Cardiac fibroblast (primary cell): Measurements from ENCODE around the gene DTD1.

Source experiments
- DNase-seq, 2 donors: peaks; one replicate each; pipeline versions ENCODE4 v3.0.0 to v3.0.0-alpha.2; 2010; ENCODE audit warnings: low read depth in 2 of 2
- H3K4me3 ChIP-seq, 2 donors: replicated peaks in 1 of 2; 1 replicate in 1 of 2; 2 replicates in 1 of 2; pipeline ENCODE4 v1.5.1; 2011; ENCODE audit warnings: low read depth in 2 of 2, low read length in 2 of 2, mild to moderate bottlenecking in 2 of 2, moderate library complexity in 1 of 2
- TF ChIP-seq, protein P1 (sequence below): IDR thresholded peaks from one replicate; pipeline ENCODE4 v1.5.1; 2011; ENCODE audit warnings: low read depth, mild to moderate bottlenecking, low read length, inconsistent platforms

DTD1 gene

DNA sequence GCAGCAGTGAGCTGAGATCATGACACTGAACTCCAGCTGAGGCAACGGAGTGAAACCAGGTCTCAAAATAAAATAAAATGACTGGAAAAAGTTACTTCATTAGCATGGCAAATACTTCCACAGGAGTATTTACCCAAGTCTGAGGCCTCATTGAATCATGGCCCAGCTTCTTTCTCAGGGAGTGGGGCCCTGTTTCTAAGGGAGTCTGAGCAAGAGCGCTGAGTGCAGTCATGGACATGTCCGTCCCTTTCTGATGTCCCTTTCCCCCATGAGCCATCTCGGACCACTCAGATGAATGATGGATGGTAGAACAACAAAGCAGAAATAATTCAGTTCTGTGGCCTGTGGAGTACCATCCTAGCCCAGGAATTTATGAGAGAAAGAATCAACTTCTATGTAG, 7.8 kb upstream of the DTD1 start:
- TF ChIP-seq, protein P1, sequence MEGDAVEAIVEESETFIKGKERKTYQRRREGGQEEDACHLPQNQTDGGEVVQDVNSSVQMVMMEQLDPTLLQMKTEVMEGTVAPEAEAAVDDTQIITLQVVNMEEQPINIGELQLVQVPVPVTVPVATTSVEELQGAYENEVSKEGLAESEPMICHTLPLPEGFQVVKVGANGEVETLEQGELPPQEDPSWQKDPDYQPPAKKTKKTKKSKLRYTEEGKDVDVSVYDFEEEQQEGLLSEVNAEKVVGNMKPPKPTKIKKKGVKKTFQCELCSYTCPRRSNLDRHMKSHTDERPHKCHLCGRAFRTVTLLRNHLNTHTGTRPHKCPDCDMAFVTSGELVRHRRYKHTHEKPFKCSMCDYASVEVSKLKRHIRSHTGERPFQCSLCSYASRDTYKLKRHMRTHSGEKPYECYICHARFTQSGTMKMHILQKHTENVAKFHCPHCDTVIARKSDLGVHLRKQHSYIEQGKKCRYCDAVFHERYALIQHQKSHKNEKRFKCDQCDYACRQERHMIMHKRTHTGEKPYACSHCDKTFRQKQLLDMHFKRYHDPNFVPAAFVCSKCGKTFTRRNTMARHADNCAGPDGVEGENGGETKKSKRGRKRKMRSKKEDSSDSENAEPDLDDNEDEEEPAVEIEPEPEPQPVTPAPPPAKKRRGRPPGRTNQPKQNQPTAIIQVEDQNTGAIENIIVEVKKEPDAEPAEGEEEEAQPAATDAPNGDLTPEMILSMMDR: no peak
- no peak for DNase-seq
- no peak overlapping the region for H3K4me3 ChIP-seq

DNA sequence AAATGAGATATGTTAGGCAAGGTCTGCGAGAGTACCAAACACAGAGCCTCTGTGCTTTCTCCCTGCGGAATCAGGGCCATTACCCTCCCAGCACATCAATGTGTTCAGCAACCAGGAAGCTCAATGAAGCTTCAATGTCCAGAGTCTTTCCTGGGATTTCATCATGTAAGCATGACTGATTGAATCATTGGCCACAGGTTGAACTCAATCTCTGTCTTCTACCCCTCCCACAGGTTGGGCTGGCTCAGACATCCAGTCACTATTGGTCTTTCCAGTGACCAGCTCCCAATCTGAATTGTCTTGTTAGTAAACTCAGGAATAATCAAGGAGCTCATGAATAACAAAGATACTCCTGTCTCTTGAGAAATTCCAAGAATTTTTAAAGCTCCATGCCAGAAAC, 2.7 kb upstream of the DTD1 start:
- H3K4me3 ChIP-seq: no peak overlapping the region
- TF ChIP-seq, protein P1: no peak
- DNase-seq: peak; percentile 24 to 53

DNA sequence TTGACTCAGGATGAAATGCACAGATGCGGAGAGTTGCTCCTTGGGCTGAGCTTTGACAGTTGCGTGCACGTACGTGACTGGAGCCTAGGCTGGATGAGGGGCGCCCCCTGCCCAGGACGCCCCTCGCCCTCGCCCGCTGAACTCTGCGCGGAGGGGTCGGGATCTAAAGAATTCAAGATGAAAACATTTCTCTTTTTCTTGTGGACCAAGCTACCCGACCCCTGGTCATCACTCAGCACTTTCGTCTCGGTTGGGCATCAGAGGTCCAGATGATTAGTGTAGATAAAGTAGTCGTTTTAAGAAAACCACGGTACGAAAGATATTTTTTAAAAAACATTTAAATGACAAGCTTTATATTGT, 700 bp downstream of the DTD1 start:
- H3K4me3 ChIP-seq: peak overlapping the region; percentile 80 to 81
- no peak for DNase-seq
- TF ChIP-seq, protein P1: no peak

DNA sequence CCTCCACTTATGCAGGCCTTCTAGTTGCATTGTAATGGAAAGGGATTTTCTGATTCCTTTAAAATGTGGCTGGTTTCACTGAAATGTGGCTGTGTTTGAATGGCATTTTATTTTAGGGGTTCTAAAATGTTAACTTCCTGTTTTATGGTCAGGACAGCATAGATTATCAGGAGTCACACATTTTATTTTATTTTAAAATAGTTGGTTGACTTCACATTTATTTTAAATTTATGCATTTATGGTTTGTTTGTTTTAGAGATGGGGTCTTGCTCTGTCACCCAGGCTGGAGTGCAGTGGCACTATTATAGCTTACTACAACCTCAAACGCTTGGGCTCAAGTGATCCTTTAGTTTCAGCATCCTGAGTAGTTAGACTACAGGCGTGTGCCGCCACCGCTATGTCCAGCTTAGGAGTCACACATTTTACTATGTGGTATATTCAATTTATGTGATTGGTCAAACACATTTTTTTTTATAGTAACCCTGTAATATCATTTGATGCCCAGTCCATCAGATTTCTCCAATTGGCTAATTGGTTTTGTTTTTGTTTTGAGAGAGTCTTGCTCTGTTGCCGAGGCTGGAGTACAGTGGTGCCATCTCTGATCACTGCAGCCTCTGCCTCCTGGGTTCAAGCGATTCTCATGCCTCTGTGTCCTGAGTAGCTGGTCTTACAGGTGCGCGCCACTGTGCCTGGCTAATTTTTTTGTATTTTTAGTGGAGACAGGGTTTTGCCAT, 2.3 kb downstream of the DTD1 start:
- no peak overlapping the region for H3K4me3 ChIP-seq
- TF ChIP-seq, protein P1: no peak
- DNase-seq: no peak

DNA sequence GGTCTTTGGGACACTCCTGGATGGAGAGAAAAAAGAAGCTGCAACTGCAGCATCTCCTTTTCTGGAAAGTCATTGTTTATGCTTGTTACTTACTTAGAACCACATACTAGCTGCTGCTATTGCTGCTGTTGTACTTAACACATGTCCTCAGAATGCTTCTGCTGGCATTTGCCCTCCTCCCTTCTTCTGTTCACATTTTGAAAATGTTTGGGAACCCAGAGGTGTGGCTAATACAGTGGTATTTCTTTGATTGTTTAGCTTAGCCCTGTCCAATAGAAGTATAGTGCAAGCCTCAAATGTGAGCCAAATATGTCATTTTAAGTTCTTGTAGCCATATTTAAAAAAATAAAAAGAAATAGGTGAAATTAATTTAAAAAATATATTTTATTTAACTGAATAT, 8.4 kb downstream of the DTD1 start:
- DNase-seq: no peak
- no peak overlapping the region for H3K4me3 ChIP-seq
- TF ChIP-seq, protein P1: no peak

DNA sequence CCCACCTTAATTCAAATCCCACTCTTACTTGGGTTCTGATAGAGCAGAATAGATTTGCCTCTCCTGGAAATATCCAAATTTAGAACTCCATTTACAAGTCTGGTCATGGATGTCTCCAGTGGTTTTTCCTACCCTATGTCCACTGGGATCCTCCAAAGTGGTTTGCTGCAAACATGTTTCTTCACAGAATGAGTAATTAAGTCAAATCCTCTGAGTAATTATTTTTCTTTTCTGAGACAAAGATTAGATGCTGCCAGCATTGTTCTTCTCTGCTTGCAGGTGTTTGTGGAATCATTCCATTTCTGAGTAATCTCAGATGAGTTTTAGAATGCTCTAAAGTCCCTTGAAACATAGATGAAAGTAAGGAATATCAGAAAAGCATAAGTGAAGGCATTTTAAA, 21.9 kb downstream of the DTD1 start:
- H3K4me3 ChIP-seq: no peak overlapping the region
- DNase-seq: peak in 1 of 2 donors; percentile 35
- TF ChIP-seq, protein P1: no peak

DNA sequence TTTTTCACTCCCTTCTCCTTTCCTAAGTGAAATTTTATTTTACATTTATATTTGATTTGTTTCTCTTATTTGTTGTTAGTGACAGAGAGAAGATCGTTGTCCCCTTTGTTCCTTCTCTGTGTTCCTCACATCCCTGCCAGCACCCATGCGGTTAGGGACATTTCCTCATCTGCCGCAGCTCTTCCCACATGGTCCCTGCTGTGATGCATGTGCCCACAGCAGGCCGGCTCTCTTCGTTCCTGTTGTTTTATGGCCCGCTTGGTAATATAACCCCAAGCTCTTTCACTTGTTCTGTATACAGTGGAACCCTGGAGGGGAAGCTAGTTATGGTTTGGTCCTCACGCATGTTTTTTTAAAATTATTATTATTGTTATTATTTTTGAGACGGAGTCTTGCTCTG, 23.6 kb downstream of the DTD1 start:
- DNase-seq: no peak
- TF ChIP-seq, protein P1: no peak
- no peak overlapping the region for H3K4me3 ChIP-seq
